ENCODE results near the gene OPA1.
"Not testable (repeated sequence)": the region's sequence is repeated elsewhere in the genome, so short reads cannot be mapped to it uniquely, and the experiment has no call there.

The OPA1 gene

DNA sequence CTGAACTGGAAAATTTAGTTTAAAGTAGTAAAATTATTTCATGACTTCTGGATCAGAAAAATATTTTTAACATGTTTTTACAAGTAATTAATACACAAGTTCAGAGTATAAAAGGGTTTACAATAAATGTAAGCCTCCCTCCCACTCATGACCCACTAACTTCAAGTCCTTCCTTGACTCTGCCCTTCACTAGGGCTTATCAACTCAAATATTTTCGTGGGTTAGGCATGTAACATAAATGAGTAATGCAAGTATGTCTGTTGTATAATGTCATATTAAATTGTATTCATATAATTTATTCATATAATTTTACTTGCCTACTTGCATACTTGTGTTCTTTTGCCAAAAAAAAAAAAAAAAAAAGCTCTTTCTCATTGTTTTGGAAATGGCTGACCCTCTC, 3.4 kb upstream of the OPA1 start:
- DNase-seq: no peak

- DNase-seq: no peak
These were observed 2.7 kb upstream of the OPA1 start for GRCh38 chr3:193590088-193590856.

DNA sequence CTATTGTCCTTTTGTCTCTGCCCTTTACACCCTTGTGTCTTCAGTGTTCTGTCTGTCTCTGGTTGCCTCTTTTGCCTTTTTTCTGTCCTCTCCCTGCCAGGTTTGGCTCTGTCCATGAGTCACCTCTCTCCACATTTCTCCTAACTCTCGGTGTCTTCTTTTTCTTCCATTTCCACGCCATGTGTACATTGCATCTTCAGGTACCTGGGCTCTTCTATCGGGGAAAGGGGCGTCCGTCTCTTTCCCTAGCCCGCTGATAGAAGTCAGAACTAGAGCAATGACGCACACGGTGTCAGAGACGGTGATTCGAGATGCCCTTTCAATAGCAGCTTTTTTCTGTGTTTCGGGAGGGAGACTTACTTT, 641 bp downstream of the OPA1 start:
- DNase-seq: no peak

DNA sequence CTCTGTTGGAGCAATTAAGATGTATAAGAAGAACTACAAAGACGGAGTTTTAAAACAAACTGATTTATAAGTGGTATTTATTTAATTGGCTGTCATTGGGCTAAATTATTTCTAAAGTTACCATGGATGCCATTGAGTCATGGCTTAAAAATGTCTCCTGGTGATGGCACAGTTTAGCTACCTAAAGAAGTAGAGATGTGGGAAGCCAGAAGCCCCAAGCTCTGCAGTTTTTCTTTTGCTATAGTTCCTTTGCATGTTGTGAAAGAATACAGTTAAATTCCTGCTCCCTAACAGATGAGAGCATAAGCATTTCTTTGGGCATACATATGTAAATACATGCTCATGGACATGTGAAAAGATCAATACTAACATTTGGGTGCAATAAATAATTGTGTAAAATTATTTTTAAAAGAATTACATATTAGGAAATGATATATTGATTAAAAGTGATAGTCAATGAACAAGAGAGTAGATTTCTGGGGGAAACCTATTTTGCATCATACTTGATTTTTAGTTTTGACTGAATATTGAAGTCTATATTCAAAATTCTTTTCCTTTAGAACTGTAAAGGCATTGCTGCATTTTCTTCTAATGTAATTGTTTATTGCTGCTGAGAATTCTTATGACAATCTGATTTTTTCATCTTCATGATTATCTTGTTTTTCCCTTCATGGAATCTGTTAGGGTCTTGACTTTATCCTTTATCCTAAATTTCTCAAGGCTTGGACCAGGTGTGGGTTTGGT, 2.1 kb downstream of the OPA1 start:
- no peak for DNase-seq

- no peak for DNase-seq
These were observed 3.0 kb downstream of the OPA1 start for GRCh38 chr3:193595939-193596487.

DNA sequence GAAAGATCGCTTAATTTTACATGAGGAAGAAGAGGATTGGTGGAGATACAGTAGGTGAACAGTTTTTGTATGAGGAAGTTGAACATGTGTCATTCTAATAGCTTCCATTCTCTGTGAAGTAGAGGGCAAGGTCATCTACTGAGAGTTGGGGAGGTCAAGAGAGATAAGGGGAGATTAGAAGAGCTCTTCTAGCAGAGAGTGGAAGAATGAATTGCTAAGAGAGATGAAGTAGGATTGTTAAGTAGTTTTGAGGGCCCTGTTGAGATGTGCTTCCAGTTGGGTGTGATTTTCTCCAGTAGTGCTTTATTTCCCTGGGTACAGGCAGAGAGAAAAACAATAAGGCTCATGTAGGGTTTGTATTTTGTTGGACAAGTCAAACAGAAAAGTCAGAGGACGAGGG, 5.2 kb downstream of the OPA1 start:
- no peak for DNase-seq

DNA sequence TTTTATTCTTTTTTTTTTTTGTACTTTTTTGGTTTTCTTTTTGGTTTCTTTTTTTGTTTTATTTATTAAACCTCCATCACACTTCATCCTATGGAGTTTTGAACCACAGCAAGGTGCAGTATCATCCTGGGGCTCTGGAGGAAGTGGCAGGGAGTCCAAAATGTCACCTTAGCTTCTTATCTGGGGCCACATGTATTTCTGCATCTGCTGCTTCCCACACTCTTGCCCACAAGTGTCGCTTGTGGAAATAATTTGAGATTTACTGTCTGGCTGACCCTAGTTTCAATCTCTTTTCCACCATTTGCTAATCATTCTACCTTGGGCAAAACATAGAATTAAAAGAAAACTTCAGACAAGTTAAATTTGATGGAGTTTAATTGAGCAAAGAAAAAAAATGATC, 6.4 kb downstream of the OPA1 start:
- no peak for DNase-seq

DNA sequence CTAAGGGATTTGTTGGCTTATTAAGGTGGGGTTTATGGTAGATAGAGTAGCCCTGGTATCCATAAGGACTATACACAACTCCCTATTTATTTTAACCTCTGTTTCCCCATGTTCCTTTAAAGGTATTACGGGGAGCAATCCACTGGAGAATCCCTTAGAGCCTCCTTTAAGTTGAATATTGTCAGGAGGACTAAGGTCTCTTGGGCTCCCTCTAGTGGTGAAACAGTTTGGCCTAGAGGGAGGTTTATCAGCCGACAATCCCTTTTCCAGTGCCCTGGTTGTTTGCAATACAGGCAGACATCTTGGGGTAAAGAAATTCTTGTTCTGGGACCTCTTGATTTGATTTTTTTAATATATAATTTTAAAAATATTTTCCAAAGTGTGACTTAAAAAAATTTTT, 12.9 kb downstream of the OPA1 start:
- DNase-seq: no peak

DNA sequence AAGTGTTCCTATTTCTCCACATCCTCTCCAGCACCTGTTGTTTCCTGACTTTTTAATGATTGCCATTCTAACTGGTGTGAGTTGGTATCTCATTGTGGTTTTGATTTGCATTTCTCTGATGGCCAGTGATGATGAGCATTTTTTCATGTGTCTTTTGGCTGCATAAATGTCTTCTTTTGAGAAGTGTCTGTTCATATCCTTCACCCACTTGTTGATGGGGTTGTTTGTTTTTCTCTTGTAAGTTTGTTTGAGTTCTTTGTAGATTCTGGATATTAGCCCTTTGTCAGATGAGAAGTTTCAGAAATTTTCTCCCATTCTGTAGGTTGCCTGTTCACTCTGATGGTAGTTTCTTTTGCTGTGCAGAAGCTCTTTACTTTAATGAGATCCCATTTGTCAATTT, 13.9 kb downstream of the OPA1 start:
- DNase-seq: not testable (repeated sequence)

GRCh38 chr3:193610516-193610915, 17.5 kb downstream of the OPA1 start:
- DNase-seq: not testable (repeated sequence)

DNA sequence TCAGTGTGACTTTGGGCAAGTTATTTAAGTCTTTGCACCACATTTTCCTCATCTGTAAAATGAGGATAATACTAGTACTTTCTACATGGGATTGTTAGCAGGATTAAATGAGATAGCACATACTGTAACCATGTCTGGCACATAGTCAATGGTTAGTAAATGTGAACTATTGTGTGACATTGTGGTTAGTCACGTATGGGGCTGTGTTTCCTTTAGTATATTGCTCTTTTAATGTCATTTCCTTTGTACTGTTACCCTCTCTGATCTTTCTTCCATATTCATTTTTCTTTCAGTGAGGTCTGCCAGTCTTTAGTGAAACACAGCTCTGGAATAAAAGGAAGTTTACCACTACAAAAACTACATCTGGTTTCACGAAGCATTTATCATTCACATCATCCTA, 21.4 kb downstream of the OPA1 start:
- DNase-seq: no peak

DNA sequence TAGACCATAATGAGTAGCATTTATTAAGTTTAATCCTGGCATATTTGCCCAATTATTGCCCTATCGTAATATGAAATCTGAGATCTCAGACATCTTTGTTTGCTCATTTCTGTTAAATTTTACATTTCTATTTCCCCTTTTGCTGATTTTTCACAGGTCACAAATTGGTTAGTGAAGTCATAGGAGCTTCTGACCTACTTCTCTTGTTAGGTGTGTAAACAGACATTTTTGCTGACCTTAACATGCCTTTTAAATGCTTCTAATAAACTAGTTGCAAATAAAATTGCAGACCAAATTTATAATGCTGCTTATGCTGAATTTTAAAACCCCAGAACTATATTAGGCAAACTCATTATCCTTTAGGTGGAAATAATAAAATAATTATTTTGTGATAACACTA, 24.6 kb downstream of the OPA1 start:
- DNase-seq: no peak

GRCh38 chr3:193620057-193620456, 27.0 kb downstream of the OPA1 start:
- DNase-seq: no peak

GRCh38 chr3:193620650-193621049, 27.6 kb downstream of the OPA1 start:
- DNase-seq: no peak

DNA sequence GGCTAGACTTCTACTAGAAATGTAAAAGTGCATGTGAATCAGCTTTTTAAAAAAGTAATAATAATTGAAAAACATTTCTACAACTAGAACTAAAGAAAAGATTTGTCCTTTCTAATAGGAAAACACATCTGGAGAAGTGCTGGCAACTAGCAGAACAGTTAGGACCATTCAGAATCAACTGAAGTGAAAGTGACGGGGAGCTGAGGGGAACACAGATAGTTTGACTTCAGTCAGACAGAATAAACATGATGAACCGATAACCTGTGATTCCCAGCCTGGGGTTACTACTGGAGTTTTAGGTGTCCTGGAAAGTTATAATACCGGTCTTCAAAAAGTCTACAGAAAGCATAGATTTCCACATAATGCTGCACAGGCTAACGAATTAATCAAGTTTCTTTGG, 28.1 kb downstream of the OPA1 start:
- no peak for DNase-seq

- DNase-seq: no peak
These were observed 37.0 kb downstream of the OPA1 start for GRCh38 chr3:193630005-193630404.

DNA sequence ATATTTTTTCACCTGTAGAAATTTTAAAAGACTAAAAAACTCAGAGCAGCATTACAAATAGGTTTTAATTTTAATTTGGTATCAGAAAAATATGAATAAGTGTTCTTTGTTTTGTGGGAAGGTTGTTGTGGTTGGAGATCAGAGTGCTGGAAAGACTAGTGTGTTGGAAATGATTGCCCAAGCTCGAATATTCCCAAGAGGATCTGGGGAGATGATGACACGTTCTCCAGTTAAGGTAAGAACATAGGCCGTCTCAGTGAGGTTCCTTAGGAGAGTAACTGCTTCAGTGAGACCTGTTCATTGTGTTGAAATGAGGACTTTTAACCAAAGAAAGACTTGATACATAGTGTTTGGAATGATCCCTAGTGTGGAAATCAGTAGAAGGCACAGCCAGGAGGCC, 44.8 kb downstream of the OPA1 start:
- no peak for DNase-seq

- no peak for DNase-seq
These were observed 45.8 kb downstream of the OPA1 start for GRCh38 chr3:193638833-193639232.

DNA sequence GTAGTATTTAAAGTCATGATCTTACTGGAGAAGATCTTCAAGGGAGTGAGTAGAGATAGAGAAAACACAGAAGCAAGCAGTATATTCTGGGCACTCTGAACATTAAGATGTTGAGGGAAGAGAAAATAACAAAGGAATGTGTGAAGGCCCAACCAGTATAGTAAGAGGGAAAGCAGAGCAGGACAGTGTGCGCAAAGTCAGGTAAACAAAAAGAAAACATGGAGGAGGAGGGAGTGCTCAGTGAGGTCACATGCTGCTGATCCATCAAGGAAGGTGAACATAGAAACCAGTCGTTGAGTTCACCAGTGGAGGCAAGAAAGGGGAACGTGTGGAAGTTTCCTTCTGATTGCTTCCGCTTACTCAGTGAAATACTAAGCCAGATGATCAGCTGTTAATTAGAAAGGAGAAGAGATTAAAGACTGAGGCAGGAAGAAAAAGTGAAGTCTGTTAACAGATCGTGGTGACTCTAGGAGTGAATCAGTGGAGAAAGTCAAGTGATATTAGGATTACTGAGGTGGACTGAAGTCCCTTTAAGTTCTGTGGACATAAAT, 47.2 kb downstream of the OPA1 start:
- no peak for DNase-seq

GRCh38 chr3:193640728-193641439, 47.9 kb downstream of the OPA1 start:
- DNase-seq: no peak

- no peak for DNase-seq
These were observed 48.4 kb downstream of the OPA1 start for GRCh38 chr3:193641440-193641775.

DNA sequence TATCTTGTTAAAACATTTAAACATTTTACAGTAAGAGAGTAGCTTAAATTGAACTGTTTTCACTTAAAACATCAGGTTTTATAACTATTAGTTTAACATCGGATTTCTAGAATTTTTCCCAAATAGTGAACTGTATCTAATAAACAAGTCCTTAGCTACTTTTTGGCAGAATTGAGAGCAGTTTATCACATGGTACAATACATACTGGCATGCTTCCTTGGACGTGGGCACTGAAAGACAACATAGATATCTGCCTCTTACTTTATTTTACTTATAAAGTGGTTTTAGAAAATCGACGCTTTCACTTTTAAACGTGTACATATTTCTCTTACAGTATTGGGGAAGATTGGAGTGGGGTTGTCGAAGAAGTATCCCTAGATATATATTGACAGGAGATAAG, 52.8 kb downstream of the OPA1 start:
- no peak for DNase-seq

- DNase-seq: no peak
These were observed 55.6 kb downstream of the OPA1 start for GRCh38 chr3:193648542-193649076.

Data from left hindlimb (tissue), 1 donor.